Mesenchymal stem cell (in vitro differentiated cells and primary cell): Measurements from ENCODE around the gene SKI.

Experiments
- DNase-seq: peaks from one replicate; pipeline ENCODE4 v3.0.0-alpha.2; 2013
- H2AFZ ChIP-seq: one replicate; pipeline ENCODE4 v1.6.1; 2013; ENCODE audit warnings: low read depth, mild to moderate bottlenecking, control low read depth, inconsistent platforms, low read length, moderate library complexity
- H2AK5ac ChIP-seq: 2 replicates; pipeline ENCODE4 v1.6.1; 2013; ENCODE audit warnings: low read length, moderate library complexity, mild to moderate bottlenecking, inconsistent platforms; ENCODE audit not compliant: severe bottlenecking
- H2BK120ac ChIP-seq: one replicate; pipeline ENCODE4 v1.6.1; 2013; ENCODE audit warnings: low read depth, mild to moderate bottlenecking, inconsistent platforms, low read length, moderate library complexity
- H2BK12ac ChIP-seq, 2 experiments: one replicate each; pipeline ENCODE4 v1.6.1; 2013; ENCODE audit warnings: inconsistent platforms in 2 of 2, low read length in 2 of 2, mild to moderate bottlenecking in 2 of 2, moderate library complexity in 2 of 2, control low read depth in 1 of 2
- H2BK15ac ChIP-seq: one replicate; pipeline ENCODE4 v1.6.1; 2013; ENCODE audit warnings: mild to moderate bottlenecking, low read depth, inconsistent platforms; ENCODE audit not compliant: poor library complexity, severe bottlenecking
- H2BK5ac ChIP-seq: 2 replicates; pipeline ENCODE4 v1.6.1; 2013; ENCODE audit warnings: low read depth, mild to moderate bottlenecking, low read length, control low read depth, inconsistent platforms; ENCODE audit not compliant: poor library complexity, severe bottlenecking
- H3K14ac ChIP-seq, 2 experiments: one replicate each; pipeline ENCODE4 v1.6.1; 2013; ENCODE audit warnings: inconsistent platforms in 2 of 2, low read length in 2 of 2, control low read depth in 1 of 2, mild to moderate bottlenecking in 1 of 2, moderate library complexity in 1 of 2
- H3K18ac ChIP-seq, 2 experiments: one replicate each; pipeline ENCODE4 v1.6.1; 2013; ENCODE audit warnings: inconsistent platforms in 2 of 2, low read length in 2 of 2, control low read depth in 1 of 2, low read depth in 1 of 2, mild to moderate bottlenecking in 1 of 2
- H3K23ac ChIP-seq, 2 experiments: one replicate each; pipeline ENCODE4 v1.6.1; 2013; ENCODE audit warnings: inconsistent platforms in 2 of 2, low read length in 2 of 2, mild to moderate bottlenecking in 2 of 2, moderate library complexity in 2 of 2, control low read depth in 1 of 2
- H3K27ac ChIP-seq: 2 replicates; pipeline ENCODE4 v1.5.1; 2013; ENCODE audit warnings: mild to moderate bottlenecking, moderate library complexity, low read length, control low read depth, inconsistent platforms; ENCODE audit not compliant: poor library complexity, severe bottlenecking
- H3K27me3 ChIP-seq, 2 experiments: 2 replicates each; pipeline versions ENCODE4 v1.6.1 to v1.7.0; 2013; ENCODE audit warnings: low read length in 2 of 2, mild to moderate bottlenecking in 2 of 2, moderate library complexity in 2 of 2, control low read depth in 1 of 2, inconsistent platforms in 1 of 2; ENCODE audit not compliant: control insufficient read depth in 1 of 2, insufficient read depth in 1 of 2
- H3K36me3 ChIP-seq, 2 experiments: 2 replicates each; pipeline versions ENCODE4 v1.6.1 to v1.7.0; 2013; ENCODE audit warnings: low read length in 2 of 2, control low read depth in 1 of 2, inconsistent platforms in 1 of 2, low read depth in 1 of 2, mild to moderate bottlenecking in 1 of 2; ENCODE audit not compliant: insufficient read depth in 2 of 2, control insufficient read depth in 1 of 2
- H3K4ac ChIP-seq, 2 experiments: one replicate each; pipeline ENCODE4 v1.6.1; 2013; ENCODE audit warnings: inconsistent platforms in 2 of 2, low read length in 2 of 2, mild to moderate bottlenecking in 2 of 2, moderate library complexity in 2 of 2, control low read depth in 1 of 2, low read depth in 1 of 2
- H3K4me1 ChIP-seq: 2 replicates; pipeline ENCODE4 v1.6.1; 2013; ENCODE audit warnings: low read depth, low read length, control low read depth; ENCODE audit not compliant: control insufficient read depth, insufficient read depth
- H3K4me2 ChIP-seq: 2 replicates; pipeline ENCODE4 v1.6.1; 2013; ENCODE audit warnings: low read length, mild to moderate bottlenecking, inconsistent platforms; ENCODE audit not compliant: poor library complexity, severe bottlenecking
- H3K4me3 ChIP-seq, 2 experiments: 2 replicates each; pipeline versions ENCODE4 v1.5.1 to v1.7.0; 2013; ENCODE audit warnings: low read length in 2 of 2, mild to moderate bottlenecking in 2 of 2, control low read depth in 1 of 2, low read depth in 1 of 2; ENCODE audit not compliant: insufficient read depth in 1 of 2
- H3K79me1 ChIP-seq: replicated peaks from 2 replicates; pipeline ENCODE4 v1.6.1; 2013; ENCODE audit warnings: mild to moderate bottlenecking, control low read depth, low read length, inconsistent platforms; ENCODE audit not compliant: poor library complexity, severe bottlenecking
- H3K9ac ChIP-seq: 2 replicates; pipeline ENCODE4 v1.7.0; 2013; ENCODE audit warnings: mild to moderate bottlenecking, low read length, moderate library complexity
- H3K9me3 ChIP-seq: 2 replicates; pipeline ENCODE4 v1.7.0; 2013; ENCODE audit warnings: mild to moderate bottlenecking, low read length; ENCODE audit not compliant: control insufficient read depth
- H4K8ac ChIP-seq: one replicate; pipeline ENCODE4 v1.6.1; 2013; ENCODE audit warnings: inconsistent platforms, mild to moderate bottlenecking, low read length, moderate library complexity
- H4K91ac ChIP-seq: one replicate; pipeline ENCODE4 v1.6.1; 2013; ENCODE audit warnings: mild to moderate bottlenecking, low read length, inconsistent platforms
- WGBS: methylation state at CpG from one replicate; pipeline ENCODE4 v1.1.7; 2013; ENCODE audit warnings: mixed read lengths; 5-methylcytosine and 5-hydroxymethylcytosine counted together

Gene SKI

GRCh38 chr1:2183937-2184334 is 44.2 kb upstream of the SKI start:
- Histone ChIP-seq H2AFZ (no peak overlapping the region), H4K91ac (no peak overlapping the region), H2AK5ac (no peak overlapping the region), H3K4me1 (peaks cover 13% of the 10 kb centered on the region), H3K9me3 (no peaks in the 10 kb centered on the region), H4K8ac (no peak overlapping the region), H3K36me3 (peaks cover 0 to 77% of the 10 kb centered on the region in 2 experiments), H3K4me2 (no peak overlapping the region), H2BK120ac (no peak overlapping the region), H2BK12ac (no peak overlapping the region), H3K4ac (no peak overlapping the region), H3K18ac (no peak overlapping the region), H3K27me3 (no peaks in the 10 kb centered on the region), H3K9ac (no peak overlapping the region), H3K27ac (no peak overlapping the region), H3K23ac (no peak overlapping the region), H2BK5ac (no peak overlapping the region), H3K14ac (no peak overlapping the region), H2BK15ac (no peak overlapping the region), H3K4me3 (no peak overlapping the region), H3K79me1 (peaks cover 10% of the 10 kb centered on the region)
- no peak for DNase-seq
- WGBS, result 93% methylated on average over 15 of the region's 15 CpGs

- Histone ChIP-seq H3K4me1 (peaks cover 11% of the 10 kb centered on the region), H3K27ac (no peak overlapping the region), H3K9me3 (no peaks in the 10 kb centered on the region), H2BK15ac (no peak overlapping the region), H4K91ac (no peak overlapping the region), H3K79me1 (peaks cover 12% of the 10 kb centered on the region), H2BK120ac (no peak overlapping the region), H2AK5ac (no peak overlapping the region), H3K36me3 (peaks cover 0 to 77% of the 10 kb centered on the region in 2 experiments), H3K4me2 (no peak overlapping the region), H3K4me3 (no peak overlapping the region), H2BK5ac (no peak overlapping the region), H2AFZ (no peak overlapping the region), H3K23ac (no peak overlapping the region), H3K14ac (no peak overlapping the region), H4K8ac (no peak overlapping the region), H3K9ac (no peak overlapping the region), H3K27me3 (no peaks in the 10 kb centered on the region), H2BK12ac (no peak overlapping the region), H3K4ac (no peak overlapping the region), H3K18ac (no peak overlapping the region)
- no peak for DNase-seq
- 93% methylated on average over 18 of the region's 18 CpGs for WGBS
Measured at GRCh38 chr1:2184531-2184930, 43.6 kb upstream of the SKI start.

- Histone ChIP-seq H2BK5ac (no peak overlapping the region), H3K14ac (no peak overlapping the region), H2BK12ac (no peak overlapping the region), H2AK5ac (no peak overlapping the region), H3K27me3 (no peaks in the 10 kb centered on the region), H3K23ac (no peak overlapping the region), H3K4me3 (no peak overlapping the region), H2AFZ (no peak overlapping the region), H3K18ac (no peak overlapping the region), H2BK120ac (no peak overlapping the region), H3K27ac (no peak overlapping the region), H4K8ac (no peak overlapping the region), H3K4me1 (peaks cover 9% of the 10 kb centered on the region), H3K4me2 (no peak overlapping the region), H3K4ac (no peak overlapping the region), H3K9ac (no peak overlapping the region), H3K9me3 (no peaks in the 10 kb centered on the region), H3K79me1 (peaks cover 16% of the 10 kb centered on the region), H2BK15ac (no peak overlapping the region), H3K36me3 (peaks cover 0 to 79% of the 10 kb centered on the region in 2 experiments), H4K91ac (no peak overlapping the region)
- no peak for DNase-seq
- 96% methylated on average over 33 of the region's 33 CpGs for whole genome bisulfite sequencing
Measured at GRCh38 chr1:2184934-2185333, 43.2 kb upstream of the SKI start.

GRCh38 chr1:2185880-2186855 is 42.0 kb upstream of the SKI start:
- H2BK120ac ChIP-seq, result no peak overlapping the region
- H3K4me1 ChIP-seq, result peaks cover 10% of the 10 kb centered on the region
- no peaks in the 10 kb centered on the region for H3K27me3 ChIP-seq
- H3K14ac ChIP-seq, result no peak overlapping the region
- no peak overlapping the region for H3K4me3 ChIP-seq
- no peak overlapping the region for H3K27ac ChIP-seq
- H2BK5ac ChIP-seq, result no peak overlapping the region
- H3K9me3 ChIP-seq, result no peaks in the 10 kb centered on the region
- H3K79me1 ChIP-seq, result peaks cover 27% of the 10 kb centered on the region
- no peak for DNase-seq
- H3K4me2 ChIP-seq, result no peak overlapping the region
- no peak overlapping the region for H2AFZ ChIP-seq
- H4K8ac ChIP-seq, result no peak overlapping the region
- H2AK5ac ChIP-seq, result no peak overlapping the region
- H2BK12ac ChIP-seq, result no peak overlapping the region
- no peak overlapping the region for H3K4ac ChIP-seq
- H3K23ac ChIP-seq, result no peak overlapping the region
- no peak overlapping the region for H4K91ac ChIP-seq
- H3K36me3 ChIP-seq, result peaks cover 0 to 79% of the 10 kb centered on the region in 2 experiments
- no peak overlapping the region for H2BK15ac ChIP-seq
- no peak overlapping the region for H3K9ac ChIP-seq
- no peak overlapping the region for H3K18ac ChIP-seq
- WGBS, result 96% methylated on average over 38 of the region's 38 CpGs
